Inflammatory macrophage (primary cell): Measurements from ENCODE around the gene TMEM132D.
"Not testable (repeated sequence)": the region's sequence is repeated elsewhere in the genome, so short reads cannot be mapped to it uniquely, and the experiment has no call there.

Experiments used
- DNase-seq, 2 donors: peaks; one replicate each; pipeline ENCODE4 v3.0.0-alpha.2; 2020 to 2022

TMEM132D gene

DNA sequence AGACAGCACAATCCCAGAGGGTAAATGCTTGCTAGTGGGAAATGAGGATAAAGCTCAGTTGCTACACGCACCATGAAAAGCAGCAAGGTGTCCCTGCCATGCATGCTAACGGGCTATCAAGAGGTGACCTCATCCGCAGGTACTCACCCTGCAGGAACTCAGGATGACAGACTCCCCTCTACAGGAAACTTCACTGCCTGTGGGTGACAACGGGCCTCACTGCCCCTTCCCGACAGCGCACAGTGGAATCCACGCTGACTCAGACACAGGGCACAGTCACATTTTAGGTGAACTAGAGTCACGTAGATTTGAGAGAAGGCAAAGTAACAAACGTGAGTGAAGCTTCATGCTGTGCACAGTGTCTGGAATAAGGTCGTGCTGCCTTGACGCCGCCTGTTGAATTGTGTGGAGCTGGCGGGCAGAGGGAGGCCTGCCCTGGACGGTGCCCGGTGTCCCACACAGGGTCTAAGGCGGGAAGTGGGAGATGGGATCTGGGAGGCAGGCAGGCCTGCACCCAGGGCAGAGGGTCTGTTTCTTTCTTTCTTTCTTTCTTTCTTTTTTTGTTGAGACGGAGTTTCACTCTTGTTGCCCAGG lies 331.8 kb downstream of the TMEM132D start:
- no peak for DNase-seq

DNA sequence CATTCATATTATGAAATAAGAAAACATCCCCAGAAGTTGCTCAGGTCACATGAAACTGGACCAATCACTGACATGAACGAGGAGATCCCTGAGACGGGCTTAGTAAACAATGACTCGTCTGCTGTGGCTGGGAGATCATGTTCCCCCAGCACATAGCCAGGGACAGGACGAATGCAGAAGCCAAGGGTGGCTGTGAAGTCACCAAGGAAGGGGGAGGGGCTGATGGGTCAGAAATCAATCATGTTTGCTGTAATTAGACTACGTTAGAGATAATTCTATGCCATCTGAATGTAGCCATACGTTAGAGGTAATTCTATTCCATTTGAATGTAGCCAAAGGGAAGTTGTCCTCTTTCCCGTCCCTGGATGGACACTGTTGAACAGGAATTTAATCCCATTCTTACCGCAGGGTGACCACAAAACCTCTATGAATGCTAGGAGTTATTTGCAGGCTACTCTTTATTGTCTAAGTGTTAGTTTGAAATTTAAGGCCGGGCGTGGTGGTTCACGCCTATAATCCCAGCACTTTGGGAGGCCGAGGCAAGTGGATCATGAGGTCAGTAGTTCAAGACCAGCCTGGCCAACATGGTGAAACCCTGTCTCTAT lies 332.9 kb downstream of the TMEM132D start:
- DNase-seq: no peak

DNA sequence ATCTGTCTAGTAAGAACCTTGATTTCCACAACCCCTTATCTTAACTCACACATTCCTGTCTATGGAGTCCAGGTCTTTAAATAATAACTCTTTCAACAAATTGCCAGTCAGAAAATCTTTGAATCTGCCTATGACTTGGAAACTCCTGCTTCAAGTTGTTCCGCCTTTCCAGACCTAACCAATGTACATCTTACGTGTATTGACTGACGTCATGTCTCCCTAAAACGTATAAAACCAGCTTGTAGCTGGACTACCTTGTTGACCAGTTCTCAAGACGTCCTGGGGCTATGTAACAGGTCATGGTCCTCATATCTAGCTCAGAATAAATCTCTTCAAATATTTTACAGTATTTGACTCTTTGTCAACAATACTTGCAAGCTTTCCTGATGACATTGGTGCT lies 337.0 kb downstream of the TMEM132D start:
- no peak for DNase-seq

- DNase-seq: no peak
These were observed 339.1 kb downstream of the TMEM132D start for GRCh38 chr12:129564768-129565167.

GRCh38 chr12:129563266-129563665 lies 340.6 kb downstream of the TMEM132D start:
- no peak for DNase-seq

- DNase-seq: no peak
These were observed 342.5 kb downstream of the TMEM132D start for GRCh38 chr12:129561304-129561703.

GRCh38 chr12:129559776-129560175 lies 344.0 kb downstream of the TMEM132D start:
- DNase-seq: no peak

- no peak for DNase-seq
These were observed 345.8 kb downstream of the TMEM132D start for GRCh38 chr12:129558036-129558435.

DNA sequence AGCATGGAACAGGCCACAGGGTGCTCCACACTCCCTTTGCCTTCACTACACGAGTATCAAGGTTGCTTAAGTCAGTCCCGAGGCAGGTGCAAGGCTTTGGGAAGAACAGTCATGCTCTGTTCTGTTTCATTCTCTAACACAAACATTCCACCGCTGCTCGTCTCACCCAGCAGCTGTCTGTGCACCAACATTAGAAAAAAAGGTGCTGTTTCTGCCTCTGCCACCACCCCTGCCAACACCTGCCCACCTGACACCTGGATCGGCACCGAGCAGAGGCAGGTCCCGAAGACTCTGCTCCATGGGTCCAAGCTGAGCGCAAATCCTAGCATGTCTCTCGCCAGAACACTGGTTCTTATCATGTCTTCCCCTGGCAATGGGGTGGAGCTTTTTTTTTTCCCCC lies 347.7 kb downstream of the TMEM132D start:
- DNase-seq: no peak

DNA sequence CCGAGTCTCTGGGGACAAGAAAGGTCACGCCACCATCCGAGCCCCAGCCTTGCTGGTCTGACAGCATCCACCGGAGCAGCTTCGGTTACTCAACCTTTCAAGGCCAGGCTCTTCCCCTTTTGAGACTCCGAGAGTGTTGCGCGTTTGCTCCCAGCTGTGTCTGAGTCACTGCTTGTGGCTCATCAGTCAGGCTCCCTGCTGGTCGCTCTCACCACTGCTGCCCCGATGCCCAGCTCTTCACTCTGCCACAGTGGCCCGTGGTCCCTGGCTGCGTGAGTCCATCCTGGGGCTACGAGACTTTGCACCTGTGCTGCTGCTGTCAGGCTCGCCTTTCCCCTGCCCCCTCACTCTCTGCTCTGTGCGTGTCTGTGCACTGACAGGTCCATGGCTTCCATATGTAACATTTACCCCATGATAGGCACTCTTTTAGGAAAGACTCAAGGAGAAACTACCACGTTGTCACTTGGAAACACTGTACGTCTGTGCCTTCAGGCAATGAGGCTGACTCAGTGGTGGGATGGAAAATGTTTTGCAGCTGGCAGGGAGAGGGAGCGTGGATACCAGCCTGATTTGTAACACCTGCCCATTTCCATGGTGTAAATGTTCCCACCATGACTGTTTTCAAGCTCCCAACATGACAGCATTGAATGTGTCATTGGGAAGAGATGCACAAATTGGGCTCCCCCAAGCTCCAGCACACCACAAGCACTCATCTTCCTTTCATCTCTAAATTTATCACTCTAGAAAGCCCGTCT lies 350.7 kb downstream of the TMEM132D start:
- DNase-seq: no peak

GRCh38 chr12:129551441-129551840 lies 352.4 kb downstream of the TMEM132D start:
- no peak for DNase-seq

DNA sequence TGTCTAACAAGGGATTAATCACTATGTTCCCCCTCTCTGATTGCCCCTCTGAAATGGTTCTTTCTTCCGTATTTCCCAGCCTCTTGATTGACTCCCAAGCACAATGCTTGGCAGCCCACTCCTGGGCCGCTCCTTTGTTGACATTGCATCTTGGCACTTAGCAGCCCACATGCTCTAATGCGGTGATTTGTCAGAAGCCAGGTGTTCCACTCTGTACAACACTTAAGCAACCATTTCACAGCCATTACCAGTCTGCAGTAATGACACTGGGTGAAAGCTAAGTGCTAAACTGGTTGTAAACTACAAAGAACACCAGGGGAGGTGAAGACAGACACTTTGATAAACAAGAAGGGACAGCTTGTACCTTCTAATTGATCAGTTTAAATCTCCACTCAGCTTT lies 353.5 kb downstream of the TMEM132D start:
- no peak for DNase-seq

GRCh38 chr12:129549656-129550055 lies 354.2 kb downstream of the TMEM132D start:
- no peak for DNase-seq

GRCh38 chr12:129549020-129549419 lies 354.8 kb downstream of the TMEM132D start:
- DNase-seq: not testable (repeated sequence)

DNA sequence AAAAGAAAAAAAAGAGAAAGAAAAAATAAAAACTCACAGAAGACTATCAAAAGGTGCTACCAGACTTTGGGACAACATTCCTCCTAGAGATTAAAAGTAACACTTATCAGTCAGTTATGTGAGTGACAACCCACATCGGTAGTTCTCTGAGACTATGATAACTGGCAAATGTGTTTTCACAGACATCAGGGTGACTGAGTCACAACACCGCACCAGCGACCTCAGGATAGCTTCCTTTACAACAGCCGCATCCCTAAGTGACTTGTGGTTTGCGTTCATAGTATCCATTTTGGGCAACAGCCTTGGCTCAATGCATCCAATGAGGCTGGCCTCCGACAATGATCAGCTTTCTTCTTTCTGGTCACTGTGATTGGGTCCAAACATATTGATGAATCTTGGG lies 359.1 kb downstream of the TMEM132D start:
- DNase-seq: no peak

GRCh38 chr12:129540954-129541353 lies 362.9 kb downstream of the TMEM132D start:
- no peak for DNase-seq

GRCh38 chr12:129540249-129540648 lies 363.6 kb downstream of the TMEM132D start:
- DNase-seq: no peak

- not testable (repeated sequence) for DNase-seq
These were observed 365.0 kb downstream of the TMEM132D start for GRCh38 chr12:129538724-129539335.

GRCh38 chr12:129538137-129538536 lies 365.7 kb downstream of the TMEM132D start:
- DNase-seq: no peak

GRCh38 chr12:129534966-129535750 lies 368.7 kb downstream of the TMEM132D start:
- no peak for DNase-seq

GRCh38 chr12:129532707-129533499 lies 370.9 kb downstream of the TMEM132D start:
- DNase-seq: no peak

DNA sequence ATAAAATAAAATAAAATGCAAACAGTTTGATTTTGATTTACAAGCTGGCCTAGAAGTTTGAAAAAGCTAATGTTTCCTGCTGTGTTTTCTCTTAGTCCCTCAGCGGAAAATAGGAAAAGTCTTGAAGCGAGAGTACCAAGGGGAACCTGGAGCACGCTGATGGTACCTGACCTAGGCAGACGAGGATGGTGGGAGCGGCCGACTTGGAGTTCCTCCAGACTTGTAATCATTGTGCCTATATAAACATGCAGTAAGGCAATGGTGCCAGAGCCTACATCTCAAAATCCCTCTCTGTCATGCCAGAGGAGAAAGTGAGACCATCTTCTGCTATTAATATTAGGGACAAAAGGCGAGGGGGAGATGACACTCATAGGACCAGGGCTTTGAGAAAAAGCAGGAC lies 371.7 kb downstream of the TMEM132D start:
- no peak for DNase-seq
